Transverse colon (tissue), 3 donors: Measurements from ENCODE around the gene KLHL29.

ENCODE experiments used
- EP300 ChIP-seq: sonication (generic); formaldehyde crosslinking; IDR thresholded peaks from one replicate; pipeline ENCODE4 v1.6.1; 2017; ENCODE audit warnings: antibody characterized with exemption, low read depth
- TF ChIP-seq, protein P1 (sequence below), 5 experiments: fragments of 200-600 bp in 3 of 5; fragments of 450-650 bp in 2 of 5; sonication (generic) in 3 of 5; IDR thresholded peaks; 1 replicate in 2 of 5; 2 replicates in 3 of 5; pipeline ENCODE4 v1.5.1; 2016 to 2017; ENCODE audit warnings: antibody characterized with exemption in 5 of 5, inconsistent platforms in 3 of 5, mild to moderate bottlenecking in 2 of 5, moderate library complexity in 1 of 5

DNA sequence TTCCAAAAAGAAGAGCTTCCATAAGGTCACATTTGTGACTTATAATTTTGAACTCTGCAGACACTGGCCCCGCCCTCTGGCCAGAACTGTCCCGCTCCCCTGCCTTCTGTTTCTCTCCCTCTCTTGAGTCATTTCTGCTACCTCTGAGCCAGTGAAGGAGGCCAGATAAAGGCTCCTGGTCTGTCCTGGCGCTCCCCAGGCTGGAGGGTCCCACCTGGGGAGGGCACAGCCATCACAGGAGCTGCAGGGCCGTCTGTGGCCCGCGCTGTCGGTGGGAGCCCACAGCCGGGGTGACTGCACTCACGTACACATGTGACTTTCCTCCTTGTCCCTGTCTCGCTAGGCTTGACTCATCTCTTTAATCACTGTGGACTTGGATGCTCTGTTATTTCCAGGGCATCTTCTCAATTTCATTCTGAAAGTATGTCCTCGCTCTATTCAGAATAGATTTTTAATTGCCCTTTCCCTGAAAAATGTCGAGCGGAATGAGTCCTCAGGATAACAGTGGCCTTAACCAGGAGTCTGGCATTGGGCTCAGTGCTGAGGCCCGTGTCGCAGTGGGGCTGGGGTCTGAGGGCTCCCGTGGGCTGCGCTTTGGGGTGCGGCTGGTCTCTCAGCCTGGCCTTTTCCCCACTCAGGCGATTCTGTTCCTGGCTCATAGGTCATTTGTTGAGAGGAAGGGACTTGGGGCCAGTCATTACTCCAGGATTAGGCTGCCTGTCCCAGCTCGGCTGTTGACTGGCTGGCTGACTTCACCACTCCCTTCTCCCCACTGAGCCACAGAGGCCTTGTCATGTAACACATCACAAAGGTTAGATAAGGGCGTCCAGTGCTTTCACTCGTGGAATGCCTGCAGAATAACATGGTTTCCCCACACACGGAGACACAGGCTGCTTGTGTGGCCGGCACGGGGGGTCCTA lies 34.5 kb downstream of the KLHL29 start:
- TF ChIP-seq, protein P1, sequence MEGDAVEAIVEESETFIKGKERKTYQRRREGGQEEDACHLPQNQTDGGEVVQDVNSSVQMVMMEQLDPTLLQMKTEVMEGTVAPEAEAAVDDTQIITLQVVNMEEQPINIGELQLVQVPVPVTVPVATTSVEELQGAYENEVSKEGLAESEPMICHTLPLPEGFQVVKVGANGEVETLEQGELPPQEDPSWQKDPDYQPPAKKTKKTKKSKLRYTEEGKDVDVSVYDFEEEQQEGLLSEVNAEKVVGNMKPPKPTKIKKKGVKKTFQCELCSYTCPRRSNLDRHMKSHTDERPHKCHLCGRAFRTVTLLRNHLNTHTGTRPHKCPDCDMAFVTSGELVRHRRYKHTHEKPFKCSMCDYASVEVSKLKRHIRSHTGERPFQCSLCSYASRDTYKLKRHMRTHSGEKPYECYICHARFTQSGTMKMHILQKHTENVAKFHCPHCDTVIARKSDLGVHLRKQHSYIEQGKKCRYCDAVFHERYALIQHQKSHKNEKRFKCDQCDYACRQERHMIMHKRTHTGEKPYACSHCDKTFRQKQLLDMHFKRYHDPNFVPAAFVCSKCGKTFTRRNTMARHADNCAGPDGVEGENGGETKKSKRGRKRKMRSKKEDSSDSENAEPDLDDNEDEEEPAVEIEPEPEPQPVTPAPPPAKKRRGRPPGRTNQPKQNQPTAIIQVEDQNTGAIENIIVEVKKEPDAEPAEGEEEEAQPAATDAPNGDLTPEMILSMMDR (IDR thresholded peaks at IDR 0.05): no peak
- TF ChIP-seq EP300: no peak
